HG03039 (cell line): ENCODE results near the gene RAB8A.

Source experiments
- ATAC-seq: cut with Tn5 transposase; IDR thresholded peaks from one replicate; pipeline ENCODE4 v1.9.1; 2021; ENCODE audit warnings: mild to moderate bottlenecking, moderate library complexity; ENCODE audit not compliant: unreplicated experiment

RAB8A gene

DNA sequence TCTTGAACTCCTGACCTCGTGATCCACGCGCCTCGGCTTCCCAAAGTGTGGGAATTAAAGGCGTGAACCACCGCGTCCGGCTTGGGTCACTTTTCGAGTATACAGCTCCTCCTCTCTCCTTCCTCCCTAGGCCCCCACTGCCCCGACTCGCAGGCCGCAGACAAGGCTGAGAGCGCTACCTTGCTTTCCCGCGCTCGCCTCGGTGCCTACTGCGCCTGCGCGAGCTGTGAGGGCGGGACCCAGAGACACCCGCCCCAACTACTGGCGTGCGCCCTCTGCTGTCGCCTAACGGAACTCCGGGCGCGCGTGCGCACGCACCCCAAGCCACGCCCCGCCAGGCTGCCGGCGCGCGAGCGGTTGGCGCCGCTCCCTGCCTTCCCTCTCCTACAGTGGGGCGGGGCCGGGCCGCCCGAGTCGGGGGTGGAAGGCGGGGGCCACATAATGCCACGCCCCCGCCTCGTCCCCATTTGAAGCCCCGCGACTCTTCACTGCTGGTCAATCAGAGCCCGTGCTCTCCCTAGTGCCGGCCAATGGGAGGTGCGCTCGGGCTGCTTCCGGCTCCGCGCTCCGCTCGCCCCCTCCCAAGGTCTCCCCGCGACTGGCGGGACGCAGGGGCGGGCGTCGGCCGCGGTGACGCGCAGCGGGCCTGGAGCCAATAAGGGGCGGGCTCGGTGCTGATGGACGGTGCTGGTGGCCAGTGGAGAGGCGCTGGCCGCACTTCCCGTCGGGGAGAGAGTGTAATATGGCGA, at the start of gene RAB8A:
Gene RAB8A, plus strand, starts transcription at position 730 of the 749 bp plus-strand sequence. Its CDS starts 13 bp downstream, at position 743.
- ATAC-seq: peak; percentile 83

DNA sequence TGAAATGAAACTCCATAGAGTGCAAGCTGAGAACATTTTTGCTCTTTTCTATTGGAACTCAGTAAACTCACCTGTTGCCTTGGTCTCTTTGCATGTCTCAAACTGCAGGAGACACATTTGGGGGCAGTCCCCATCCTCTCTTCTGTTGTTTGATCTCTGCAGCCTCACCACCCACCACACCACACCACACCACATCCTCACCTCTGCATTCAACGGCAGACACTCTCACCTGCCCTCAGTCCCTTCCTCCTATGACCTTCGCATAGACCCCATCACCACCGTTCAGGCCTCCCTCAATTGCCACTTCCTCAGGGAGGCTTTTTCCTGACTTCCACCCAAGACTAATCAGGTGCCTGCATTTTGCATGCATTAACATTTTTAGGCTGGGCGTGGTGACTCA, 49.7 kb upstream of the RAB8A start:
- ATAC-seq: no peak

DNA sequence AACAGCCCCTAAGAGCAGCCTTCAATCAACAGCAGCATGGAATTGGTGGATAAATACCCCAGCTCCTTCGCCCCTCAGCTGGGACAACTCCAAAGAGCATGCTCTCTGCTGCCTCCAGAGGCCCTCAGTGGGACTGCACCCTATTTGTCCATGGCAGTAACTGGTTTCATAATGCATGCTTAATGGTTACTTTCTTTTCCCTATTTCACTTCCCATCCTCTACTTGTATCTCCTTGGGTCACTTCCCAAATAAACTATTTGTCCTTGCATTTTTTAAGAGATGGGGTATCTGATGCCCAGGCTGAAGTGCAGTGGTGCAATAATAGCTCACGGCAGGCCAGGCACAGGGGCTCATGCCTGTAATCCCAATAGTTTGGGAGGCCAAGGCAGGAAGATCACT, 48.9 kb upstream of the RAB8A start:
- ATAC-seq: no peak

DNA sequence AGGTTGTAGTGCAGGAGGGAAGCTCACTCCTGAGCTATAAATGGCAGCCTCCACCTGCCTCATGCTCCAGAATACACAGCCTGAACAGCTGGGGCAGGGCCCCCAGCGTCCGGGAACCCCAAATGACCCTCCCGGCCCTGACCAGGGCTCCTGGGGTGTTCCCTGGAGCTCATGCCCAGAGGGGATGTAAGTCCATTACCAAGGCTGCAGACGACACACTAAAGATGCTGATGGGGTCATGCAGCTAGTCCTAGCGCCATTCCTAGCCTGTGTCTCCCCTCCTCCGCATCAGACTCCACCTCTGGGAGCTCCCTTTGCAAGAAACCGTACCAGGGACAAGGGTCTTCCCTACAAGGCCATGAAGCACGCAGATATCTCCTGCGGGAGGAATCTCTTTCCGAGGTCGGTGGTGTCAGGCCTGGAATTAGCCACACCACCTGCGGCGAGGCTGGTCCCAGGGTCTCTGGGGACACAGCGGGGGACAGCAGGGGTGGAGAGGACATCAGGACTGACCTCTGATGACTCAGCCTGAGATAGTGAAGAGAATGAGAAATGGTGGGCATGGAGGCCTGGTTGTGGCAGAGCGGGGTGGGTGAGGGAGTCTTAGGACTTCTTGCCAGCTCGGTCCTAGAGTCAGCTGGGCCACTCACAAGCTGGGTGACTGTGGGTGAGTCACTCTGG, 47.3 kb upstream of the RAB8A start:
- ATAC-seq: no peak

DNA sequence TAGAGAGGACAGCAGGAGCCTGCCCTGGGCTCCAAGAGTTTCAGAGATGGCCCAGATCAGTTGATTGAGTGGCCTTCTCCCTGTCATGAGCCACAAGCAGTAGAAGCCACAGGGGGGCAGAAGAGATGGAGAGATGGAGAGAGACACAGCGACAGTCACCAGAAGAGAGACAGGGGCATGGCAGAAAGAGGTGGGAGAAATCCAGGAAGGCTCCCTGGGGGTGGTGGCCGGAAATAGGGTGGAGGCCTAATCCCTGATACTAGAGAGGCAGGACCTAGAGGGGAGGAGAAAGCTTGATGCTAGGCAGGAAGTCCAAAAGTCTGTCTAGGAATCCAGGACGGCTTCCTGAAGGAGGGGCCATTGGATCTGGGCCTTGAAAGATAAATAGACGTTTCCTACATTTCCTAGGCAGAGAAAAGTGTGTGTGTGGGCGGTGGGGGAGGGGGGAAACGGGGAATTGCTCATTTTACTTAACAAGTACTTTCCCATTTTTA, 45.0 kb upstream of the RAB8A start:
- ATAC-seq: no peak

DNA sequence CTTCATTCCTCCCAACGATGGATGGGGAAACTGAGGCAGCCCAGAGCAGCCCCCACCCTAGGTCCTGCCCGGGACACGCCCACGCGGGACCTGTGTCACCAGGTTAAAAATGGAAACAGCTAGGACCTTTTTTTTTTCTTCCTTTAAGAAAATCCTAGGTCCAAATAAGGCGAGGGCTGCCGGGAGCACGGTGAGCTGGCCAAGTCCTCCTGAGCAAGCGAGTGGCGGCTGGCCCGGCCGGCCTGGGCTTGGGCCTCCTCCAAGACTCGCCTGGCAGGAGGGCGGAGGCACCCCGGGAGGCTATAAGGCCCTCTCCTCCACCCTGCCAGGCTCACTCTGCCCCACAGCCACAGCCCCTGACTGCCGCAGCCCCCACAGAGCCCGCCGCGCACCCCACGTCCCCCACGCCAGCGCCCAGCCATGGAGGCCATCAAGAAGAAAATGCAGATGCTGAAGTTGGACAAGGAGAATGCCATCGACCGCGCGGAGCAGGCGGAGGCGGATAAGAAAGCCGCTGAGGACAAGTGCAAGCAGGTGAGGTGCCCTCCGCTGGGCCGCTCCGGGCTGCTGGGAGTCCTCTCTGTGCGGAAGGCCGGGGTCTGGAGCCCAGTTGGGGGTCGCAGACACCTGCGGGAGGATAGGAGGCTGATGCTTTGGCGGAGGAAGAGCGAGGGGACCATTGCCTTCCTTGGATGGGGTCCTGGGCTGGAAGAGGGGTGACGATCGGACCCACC, 44.3 kb upstream of the RAB8A start:
- ATAC-seq: no peak

DNA sequence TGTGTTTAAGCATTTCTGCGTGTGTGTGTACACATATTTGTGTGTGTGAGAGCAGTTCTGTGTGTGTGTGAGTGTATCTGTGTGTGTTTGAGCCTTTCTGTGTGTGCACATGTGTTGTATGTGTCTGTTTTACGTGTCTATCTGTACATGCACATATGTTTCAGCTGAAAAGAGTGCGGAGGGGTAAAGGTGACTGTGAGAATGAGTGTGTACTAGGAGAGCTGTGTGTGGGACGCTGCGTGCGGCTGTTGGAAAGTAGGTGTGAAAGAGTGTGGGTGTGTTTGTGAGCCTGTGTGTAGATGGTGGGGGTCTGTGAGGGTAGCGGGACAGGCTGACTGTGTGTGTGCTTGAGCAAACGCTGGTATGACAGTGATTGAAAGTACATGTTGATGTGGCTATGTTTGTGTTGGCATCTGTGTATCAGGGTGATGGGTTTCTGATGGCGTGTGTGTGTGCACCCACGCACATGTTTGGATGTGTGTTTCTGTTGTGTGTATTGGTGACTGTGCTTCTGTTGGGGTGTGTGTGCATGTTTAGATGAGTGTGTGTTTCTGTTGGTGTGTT, 42.9 kb upstream of the RAB8A start:
- ATAC-seq: no peak

DNA sequence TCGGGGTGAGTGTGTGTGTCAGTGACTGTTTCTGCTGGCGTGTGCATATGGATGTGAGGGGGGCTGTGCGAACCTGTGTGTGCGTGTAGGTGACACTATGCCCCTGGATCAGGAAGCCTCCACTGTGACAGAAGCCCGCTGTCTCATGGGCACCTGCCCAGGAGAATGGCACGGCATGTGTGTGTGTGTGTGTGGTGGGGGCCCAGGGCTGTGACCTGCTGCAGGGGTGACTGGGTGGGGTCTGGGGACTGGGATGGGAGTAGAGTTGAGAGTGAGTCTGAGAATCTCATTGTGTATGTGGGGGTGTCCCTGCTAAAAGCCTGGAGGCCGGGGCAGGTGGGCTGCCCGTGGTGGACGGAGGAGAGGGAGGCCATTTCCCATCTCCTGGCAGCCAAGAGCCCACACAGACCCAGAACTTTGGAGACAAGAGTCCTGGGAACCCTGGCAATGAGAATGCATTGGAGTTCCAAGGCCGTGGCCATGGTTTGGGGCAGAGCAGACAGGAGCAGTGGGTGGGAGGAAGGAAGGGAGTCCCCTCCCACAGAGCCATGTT, 41.8 kb upstream of the RAB8A start:
- ATAC-seq: no peak

DNA sequence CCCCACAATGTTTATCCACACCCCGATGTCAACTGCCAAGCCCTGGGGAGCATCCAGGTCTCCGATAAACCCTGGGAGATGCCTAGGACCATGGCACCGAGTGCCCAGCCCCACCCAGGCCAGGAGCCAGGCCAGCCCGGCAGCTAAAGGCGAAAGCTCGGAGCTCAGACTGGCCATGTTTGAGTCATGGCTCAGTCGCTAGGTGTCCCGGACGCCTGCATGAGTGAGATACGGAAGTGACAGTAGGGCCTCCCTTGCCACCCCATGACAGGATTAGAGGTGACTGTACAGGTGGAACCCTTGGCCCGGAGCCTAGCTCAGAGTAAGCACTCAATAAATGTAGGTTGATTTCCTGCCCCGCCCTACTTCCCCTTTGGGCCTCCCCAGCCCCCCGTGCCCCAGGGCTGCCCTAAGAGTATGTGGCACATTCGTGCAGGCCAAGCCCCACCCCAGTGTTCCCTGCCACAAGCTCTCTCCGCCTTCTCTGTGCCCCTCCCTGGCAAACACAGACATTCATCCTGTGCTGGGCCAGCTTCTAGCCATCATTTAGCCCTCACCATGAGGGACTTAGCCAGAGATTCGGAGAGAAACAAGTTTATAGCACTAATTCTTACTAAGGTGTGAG, 41.2 kb upstream of the RAB8A start:
- ATAC-seq: no peak

DNA sequence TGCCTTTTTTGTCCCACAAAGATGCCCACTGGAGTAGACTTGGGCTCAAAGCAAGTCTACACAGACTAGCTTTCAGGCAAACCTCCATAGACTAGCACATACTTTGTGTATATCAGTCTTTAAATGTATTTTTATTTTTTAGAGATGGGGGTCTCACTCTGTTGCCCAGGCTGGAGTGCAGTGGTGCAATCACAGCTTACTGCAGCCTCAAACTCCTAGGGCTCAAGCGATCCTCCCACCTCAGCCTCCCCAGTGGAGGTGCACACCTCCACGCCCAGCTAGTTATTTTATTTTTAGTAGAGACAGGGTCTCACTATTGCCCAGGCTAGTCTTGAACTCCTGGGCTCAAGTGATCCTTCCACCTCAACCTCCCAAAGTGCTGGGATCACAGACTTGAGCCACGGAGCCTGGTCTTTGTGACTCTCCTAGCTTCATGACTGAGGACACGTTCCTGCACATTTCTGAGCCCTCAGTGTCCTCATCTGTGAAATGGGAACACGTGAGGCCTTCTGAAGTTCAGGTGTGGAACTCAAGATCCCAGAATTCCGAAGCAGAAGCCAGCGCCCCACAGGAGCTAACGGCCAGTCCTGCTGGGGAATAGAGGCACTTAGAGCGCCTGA, 40.5 kb upstream of the RAB8A start:
- no peak for ATAC-seq

DNA sequence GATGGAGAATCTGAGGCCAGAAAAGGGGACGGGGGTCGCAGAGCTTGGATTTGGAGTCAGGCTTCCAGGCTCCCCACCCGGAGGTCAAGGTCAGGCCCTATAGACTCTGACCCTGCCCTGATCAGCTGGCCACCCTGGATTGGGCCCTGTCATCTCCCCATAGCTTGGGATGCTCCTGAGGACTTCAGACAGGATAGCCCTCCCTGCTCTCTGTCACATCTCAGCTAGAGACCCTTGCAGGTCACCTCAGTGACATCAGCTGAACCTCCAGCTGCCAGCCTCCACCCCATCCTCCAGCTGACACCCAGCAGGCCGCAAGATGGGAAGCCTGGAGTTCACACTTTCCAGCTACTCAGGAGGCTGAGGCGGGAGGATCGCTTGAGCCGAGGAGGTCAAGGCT, 38.2 kb upstream of the RAB8A start:
- no peak for ATAC-seq

DNA sequence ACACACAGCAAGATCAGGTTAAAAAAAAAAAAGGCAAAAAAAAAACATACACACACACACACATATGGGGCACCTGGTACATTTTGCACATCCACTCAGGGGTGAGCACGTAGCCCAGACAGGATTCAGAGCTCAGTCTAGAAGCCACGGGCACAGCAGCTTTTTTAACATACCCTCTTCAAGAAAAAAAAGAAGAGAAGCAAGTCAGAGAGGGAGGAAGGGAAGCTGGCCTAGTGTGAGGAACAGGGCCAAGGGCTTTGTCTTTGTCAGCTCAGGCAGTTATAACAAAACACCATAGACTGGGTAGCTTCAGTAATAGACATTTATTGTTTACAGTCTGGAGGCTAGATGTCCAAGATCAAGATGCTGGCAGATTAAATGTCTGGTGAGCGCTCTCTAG, 37.7 kb upstream of the RAB8A start:
- ATAC-seq: no peak

DNA sequence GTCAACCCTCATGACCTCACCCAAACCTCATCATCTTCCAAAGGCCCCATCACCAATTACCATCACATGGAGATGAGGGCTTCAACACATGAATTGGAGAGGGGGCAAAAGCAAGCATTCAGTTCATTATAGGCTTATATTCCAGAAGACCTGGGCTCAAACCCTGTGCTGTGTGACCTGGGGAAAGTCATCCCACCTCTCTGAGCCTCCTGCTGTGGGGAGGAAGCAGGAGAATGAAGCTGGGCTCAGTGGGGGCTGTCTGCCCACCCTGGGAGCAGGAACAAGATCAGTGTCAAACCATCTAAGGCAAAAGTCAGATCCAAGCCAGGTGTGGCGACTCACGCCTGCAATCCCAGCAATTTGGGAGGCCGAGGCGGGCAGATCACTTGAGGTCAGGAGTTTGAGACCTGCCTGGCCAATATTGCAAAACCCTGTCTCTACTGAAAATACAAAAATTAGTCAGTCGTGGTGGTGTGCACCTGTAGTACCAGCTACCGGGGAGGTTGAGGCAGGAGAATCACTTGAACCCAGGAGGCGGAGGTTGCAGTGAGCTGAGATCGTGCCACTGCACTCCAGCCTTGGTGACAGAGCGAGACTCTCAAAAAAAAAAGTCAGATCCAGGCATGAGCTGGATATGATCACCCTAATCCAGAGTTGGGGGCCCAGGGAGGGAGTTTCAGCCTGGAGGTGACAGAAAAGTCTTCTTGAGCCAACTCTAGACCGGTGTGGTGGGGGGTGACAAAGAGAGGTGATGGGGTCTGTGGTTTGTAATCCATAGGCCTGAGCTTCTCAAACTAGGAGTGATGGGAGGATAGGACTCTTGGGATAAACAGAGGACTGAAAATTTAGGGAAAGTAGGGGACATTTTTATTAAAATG, 37.0 kb upstream of the RAB8A start:
- ATAC-seq: no peak

DNA sequence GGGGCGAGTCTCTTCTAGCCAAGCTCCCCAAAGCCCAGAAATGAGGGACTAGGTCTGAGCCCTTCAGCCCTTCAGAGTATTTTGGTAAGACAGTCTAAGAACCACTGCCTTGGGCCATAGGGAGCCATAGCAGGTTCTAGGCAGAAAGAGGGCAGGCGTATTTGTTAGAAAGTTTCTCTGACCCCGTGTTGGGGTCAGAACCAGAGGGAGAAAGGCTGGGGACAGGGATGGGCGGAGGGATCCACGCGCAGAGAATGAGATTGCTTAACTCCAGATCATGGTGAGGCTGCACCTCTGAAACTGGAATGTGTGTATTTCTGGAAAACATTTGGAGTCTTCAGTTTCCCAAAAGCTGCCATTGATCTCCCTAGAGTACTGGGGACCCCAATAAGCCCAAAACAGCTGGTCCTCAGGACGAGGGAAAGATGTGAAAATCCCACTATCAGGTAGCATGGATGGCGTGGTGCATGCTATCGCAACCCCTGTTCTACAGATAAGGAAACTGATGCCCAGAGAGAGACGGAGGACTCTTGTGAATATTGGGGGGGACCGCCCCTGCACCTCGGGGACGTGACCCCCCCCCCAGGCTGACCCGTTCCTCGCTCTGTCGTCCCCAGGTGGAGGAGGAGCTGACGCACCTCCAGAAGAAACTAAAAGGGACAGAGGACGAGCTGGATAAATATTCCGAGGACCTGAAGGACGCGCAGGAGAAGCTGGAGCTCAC, 36.1 kb upstream of the RAB8A start:
- no peak for ATAC-seq

DNA sequence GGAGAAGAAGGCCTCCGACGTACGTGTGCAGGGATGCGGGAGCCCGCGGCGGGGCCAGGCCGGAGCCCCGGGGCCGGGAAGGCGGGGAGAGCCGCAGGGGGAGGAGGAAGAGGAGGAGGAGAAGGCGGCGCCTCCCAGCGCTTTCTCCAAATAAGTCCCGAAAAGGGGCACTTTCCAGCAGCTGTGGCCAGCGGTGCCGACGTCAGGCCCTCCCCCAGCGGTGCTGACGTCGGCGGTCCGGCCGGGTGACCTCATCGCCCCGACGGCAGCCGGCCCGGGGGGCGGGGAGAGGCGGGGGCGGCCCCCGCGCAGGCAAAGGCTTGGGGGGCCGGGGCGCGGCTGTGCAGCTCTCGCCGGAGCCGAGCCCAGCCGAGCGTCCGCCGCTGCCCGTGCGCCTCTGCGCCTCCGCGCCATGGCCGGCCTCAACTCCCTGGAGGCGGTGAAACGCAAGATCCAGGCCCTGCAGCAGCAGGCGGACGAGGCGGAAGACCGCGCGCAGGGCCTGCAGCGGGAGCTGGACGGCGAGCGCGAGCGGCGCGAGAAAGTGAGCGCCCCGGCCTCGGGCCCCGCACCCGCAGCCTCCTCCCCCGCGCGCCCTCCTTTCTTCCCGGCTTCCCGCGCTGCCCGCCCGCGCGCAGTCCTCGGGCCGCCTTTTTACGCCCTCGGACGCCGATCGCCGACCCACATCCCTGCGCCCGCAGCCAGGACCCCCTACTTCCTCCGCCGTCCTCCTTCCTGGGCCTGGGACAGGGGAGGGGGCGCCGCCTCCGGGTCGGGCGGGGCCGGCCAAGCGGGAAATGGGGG, 35.3 kb upstream of the RAB8A start, which contains the start of gene TPM4:
Gene TPM4, plus strand, starts transcription at position 342 of the 804 bp plus-strand sequence. Its CDS starts 71 bp downstream, at position 413.
- ATAC-seq: peak; percentile 44

DNA sequence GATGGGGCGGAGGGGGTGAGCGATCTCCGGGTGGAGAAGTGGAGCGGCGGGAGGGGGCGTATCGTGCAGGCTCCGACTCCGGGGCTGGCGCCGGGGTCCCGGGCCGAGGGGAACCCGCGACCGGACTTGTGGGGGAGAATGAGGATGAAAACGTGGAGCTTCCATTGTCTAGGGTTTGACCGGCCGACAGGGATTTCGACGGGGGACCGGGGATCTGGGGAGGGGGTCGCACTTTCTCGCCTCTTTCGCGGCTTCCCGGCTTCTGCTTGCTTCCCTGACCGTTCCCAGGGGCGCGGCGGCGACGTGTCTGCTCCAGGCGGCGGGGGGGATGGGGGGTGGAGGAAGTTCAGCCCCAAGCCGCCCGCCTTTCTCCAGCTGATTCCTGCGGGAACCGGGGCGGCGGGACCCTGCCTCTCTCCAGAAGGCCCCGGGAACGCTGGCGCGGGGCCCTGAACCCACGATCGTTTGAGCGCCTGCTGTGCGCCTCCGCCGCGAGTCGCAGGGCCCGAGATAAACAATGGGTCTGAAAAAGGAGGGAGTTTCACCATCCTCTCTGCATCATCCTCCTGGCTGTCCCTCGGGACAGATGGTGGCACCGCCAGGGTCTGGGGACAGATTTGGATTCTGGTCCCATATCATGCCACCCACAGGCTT, 34.6 kb upstream of the RAB8A start:
- no peak for ATAC-seq
